ENCODE data around the gene TRAF6. TPM values are rescaled to one million over a fixed set of nuclear protein-coding genes. Genes with fewer than 3 reads are reported as not detected.

Gene TRAF6
- total and polyA plus RNA-seq, 2 donors (not counting 3 experiments of a cell fraction or from before 2014, with no cell fraction given) = 6.0 to 14.2 TPM

DNA sequence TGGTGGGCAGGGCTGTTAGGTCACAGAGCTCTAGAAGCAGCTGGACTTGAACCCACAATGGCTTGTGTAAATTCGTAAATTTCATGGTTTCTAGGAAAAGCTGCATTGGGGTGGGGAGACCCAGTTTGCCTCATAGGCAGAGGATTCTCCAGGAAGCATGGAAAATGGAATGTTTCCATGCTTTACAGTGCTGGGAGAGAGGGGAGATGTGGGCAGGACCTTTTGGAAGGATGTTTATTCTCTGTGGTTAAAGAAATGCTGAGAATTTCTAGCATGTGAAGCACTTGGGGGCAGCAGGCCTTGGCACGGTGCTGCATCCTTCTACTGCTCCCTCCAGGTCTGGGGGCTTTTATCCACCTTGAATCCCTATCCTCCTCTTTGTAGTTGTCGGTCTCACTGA, 46.3 kb downstream of the TRAF6 start:
- H4K20me1 ChIP-seq (replicated peaks; ENCODE audit: control insufficient read depth, extremely low read depth, insufficient read depth, low read length) = no peaks in the 10 kb centered on the region
- no peak overlapping the region for H3K4me2 ChIP-seq (ENCODE audit: insufficient read depth, low read length)
- H3K79me2 ChIP-seq (ENCODE audit: control insufficient read depth, insufficient read depth, low read length) = no peaks in the 10 kb centered on the region
- intact Hi-C loops (cut with micrococcal nuclease) = no loop called here
- dilution Hi-C loops (cut with MboI; ENCODE audit: extremely low pct_ligation_motif_present, low sequenced_read_pairs) = no loop called here
- H3K4me1 ChIP-seq (ENCODE audit: control insufficient read depth, extremely low read depth, insufficient read depth, low read length) = no peaks in the 10 kb centered on the region
- FAIRE-seq (no peak), DNase-seq (ENCODE audit: low read depth, low spot score) (no peak)
- ChIA-PET CTCF (interaction anchor here (1.1 to 1.3 kb wide), 2 partner anchors 15 to 86 kb away, joined by 3 read pairs; no protein-coding TSS in a partner anchor), POLR2A (no interaction called here)
- no peak overlapping the region for H3K4me3 ChIP-seq (replicated peaks in 1 of 3; ENCODE audit: insufficient read depth in 1 of 3, low read depth in 1 of 3, low read length in 3 of 3)
- H2AFZ ChIP-seq (ENCODE audit: low read depth, low read length) = no peak overlapping the region
- no peak overlapping the region for H3K9ac ChIP-seq (replicated peaks; ENCODE audit: extremely low read depth, insufficient read depth, low read length)
- TF ChIP-seq EZH2 (IDR thresholded peaks at IDR 0.05; ENCODE audit: borderline replicate concordance, low read depth, low read length, severe bottlenecking) (no peak), JUN (IDR thresholded peaks at IDR 0.05; ENCODE audit: borderline replicate concordance, insufficient read depth, insufficient read length, low read depth) (no peak), FOS (IDR thresholded peaks at IDR 0.05; ENCODE audit: borderline replicate concordance, insufficient read depth, low read length) (no peak), GATA2 (IDR thresholded peaks at IDR 0.05; ENCODE audit: insufficient read depth, insufficient read length, low read depth, low read length) (no peak), POLR2AphosphoS5 (IDR thresholded peaks at IDR 0.05; ENCODE audit: insufficient read depth, low read depth, low read length) (no peak), POLR2A (IDR thresholded peaks at IDR 0.05; ENCODE audit: low read depth, low read length) (no peak), MYC (IDR thresholded peaks at IDR 0.05; ENCODE audit: low read depth, low read length) (no peak)
- TF ChIP-seq, protein P1, sequence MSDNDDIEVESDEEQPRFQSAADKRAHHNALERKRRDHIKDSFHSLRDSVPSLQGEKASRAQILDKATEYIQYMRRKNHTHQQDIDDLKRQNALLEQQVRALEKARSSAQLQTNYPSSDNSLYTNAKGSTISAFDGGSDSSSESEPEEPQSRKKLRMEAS (IDR thresholded peaks at IDR 0.05; ENCODE audit: insufficient read depth, insufficient read length) = no peak
- TF ChIP-seq, protein P2, sequence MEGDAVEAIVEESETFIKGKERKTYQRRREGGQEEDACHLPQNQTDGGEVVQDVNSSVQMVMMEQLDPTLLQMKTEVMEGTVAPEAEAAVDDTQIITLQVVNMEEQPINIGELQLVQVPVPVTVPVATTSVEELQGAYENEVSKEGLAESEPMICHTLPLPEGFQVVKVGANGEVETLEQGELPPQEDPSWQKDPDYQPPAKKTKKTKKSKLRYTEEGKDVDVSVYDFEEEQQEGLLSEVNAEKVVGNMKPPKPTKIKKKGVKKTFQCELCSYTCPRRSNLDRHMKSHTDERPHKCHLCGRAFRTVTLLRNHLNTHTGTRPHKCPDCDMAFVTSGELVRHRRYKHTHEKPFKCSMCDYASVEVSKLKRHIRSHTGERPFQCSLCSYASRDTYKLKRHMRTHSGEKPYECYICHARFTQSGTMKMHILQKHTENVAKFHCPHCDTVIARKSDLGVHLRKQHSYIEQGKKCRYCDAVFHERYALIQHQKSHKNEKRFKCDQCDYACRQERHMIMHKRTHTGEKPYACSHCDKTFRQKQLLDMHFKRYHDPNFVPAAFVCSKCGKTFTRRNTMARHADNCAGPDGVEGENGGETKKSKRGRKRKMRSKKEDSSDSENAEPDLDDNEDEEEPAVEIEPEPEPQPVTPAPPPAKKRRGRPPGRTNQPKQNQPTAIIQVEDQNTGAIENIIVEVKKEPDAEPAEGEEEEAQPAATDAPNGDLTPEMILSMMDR (IDR thresholded peaks at IDR 0.05; ENCODE audit: extremely low read depth in 1 of 2, insufficient read depth in 1 of 2, low read depth in 1 of 2, low read length in 2 of 2) = no peak
- BruUV-seq (replicated peaks) = no TSS peak
- no peaks in the 10 kb centered on the region for H3K27me3 ChIP-seq (ENCODE audit: control insufficient read depth in 2 of 2, insufficient read depth in 2 of 2, low read length in 2 of 2)
- no peaks in the 10 kb centered on the region for H3K36me3 ChIP-seq (ENCODE audit: control insufficient read depth in 2 of 2, extremely low read depth in 1 of 2, insufficient read depth in 2 of 2, low read length in 2 of 2)
- H3K27ac ChIP-seq (ENCODE audit: insufficient read depth, low read depth, low read length) = no peak overlapping the region
- H3K9me3 ChIP-seq (replicated peaks; ENCODE audit: control insufficient read depth, insufficient read depth, low read length) = no peaks in the 10 kb centered on the region
- no peaks in the 10 kb centered on the region for H3K9me1 ChIP-seq (replicated peaks; ENCODE audit: control insufficient read depth, extremely low read depth, insufficient read depth, low read length)
